Cardiac fibroblast (primary cell): Measurements from ENCODE around the gene NELL2.
A peak's percentile ranks its signal among the peaks of the same experiment; 100 is the strongest.

Experiments
- DNase-seq, 2 donors: peaks; one replicate each; pipeline versions ENCODE4 v3.0.0 to v3.0.0-alpha.2; 2010; ENCODE audit warnings: low read depth in 2 of 2
- H3K4me3 ChIP-seq, 2 donors: replicated peaks in 1 of 2; 1 replicate in 1 of 2; 2 replicates in 1 of 2; pipeline ENCODE4 v1.5.1; 2011; ENCODE audit warnings: low read depth in 2 of 2, low read length in 2 of 2, mild to moderate bottlenecking in 2 of 2, moderate library complexity in 1 of 2
- TF ChIP-seq, protein P1 (sequence below): IDR thresholded peaks from one replicate; pipeline ENCODE4 v1.5.1; 2011; ENCODE audit warnings: low read depth, mild to moderate bottlenecking, low read length, inconsistent platforms

Gene NELL2

DNA sequence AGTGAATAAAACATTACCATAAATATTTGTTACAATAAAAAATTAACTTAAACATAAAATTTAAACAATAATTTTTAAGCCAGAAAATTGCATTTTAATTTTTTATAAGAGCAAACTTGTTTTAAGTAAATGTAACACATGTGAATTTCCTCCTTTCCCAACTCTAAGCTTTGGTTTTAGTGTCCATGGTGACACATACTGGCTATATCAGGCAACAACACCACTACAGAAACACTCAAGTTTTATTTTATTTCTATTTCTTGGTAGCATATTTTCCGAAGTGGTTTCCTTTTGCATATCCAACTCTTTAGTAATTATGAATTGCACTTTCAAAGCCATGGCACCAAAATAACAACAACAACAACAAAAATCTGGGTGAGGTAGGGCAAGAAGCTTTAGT lies 2.2 kb downstream of the NELL2 start:
- TF ChIP-seq, protein P1, sequence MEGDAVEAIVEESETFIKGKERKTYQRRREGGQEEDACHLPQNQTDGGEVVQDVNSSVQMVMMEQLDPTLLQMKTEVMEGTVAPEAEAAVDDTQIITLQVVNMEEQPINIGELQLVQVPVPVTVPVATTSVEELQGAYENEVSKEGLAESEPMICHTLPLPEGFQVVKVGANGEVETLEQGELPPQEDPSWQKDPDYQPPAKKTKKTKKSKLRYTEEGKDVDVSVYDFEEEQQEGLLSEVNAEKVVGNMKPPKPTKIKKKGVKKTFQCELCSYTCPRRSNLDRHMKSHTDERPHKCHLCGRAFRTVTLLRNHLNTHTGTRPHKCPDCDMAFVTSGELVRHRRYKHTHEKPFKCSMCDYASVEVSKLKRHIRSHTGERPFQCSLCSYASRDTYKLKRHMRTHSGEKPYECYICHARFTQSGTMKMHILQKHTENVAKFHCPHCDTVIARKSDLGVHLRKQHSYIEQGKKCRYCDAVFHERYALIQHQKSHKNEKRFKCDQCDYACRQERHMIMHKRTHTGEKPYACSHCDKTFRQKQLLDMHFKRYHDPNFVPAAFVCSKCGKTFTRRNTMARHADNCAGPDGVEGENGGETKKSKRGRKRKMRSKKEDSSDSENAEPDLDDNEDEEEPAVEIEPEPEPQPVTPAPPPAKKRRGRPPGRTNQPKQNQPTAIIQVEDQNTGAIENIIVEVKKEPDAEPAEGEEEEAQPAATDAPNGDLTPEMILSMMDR, result no peak
- H3K4me3 ChIP-seq, result no peak overlapping the region
- DNase-seq, result peak; percentile 12 to 18

DNA sequence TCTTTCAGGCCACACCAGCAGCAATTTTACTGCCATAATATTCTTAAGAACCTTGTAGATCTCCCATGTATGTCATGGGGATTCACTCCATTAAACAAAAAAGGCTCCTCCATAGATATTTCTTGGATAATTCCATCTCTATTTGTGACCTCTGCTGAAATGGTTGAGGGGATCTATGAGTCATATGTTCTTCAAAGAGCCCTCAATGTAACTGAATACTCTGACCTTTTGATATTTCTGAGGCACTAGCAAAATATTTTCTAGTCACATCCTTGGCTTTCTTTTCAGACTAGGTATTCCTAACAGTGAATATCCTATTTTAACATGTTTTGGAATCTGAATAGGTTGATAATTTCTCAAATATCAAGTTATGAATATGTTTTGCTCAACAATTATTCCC lies 6.6 kb downstream of the NELL2 start:
- no peak overlapping the region for H3K4me3 ChIP-seq
- DNase-seq, result no peak
- TF ChIP-seq, protein P1, result no peak

DNA sequence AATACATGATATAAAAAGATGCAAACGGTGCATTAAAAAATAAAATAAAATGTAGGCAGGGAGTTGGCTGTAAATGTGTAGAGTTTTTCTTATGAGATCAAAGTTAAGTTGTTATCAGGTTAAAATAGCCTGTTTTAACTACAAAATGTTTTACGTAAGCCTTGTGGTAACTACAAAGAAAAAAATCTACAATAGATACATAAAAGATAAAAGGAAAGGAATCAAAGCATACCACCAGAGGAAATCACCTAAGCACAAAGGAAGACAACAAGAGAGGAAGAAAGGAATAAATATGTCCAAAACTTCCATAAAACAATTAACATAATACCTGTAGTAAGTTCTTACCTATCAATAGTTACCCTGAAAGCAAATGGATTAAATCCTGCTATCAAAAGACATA lies 12.2 kb downstream of the NELL2 start:
- DNase-seq, result no peak
- TF ChIP-seq, protein P1, result no peak
- no peak overlapping the region for H3K4me3 ChIP-seq

DNA sequence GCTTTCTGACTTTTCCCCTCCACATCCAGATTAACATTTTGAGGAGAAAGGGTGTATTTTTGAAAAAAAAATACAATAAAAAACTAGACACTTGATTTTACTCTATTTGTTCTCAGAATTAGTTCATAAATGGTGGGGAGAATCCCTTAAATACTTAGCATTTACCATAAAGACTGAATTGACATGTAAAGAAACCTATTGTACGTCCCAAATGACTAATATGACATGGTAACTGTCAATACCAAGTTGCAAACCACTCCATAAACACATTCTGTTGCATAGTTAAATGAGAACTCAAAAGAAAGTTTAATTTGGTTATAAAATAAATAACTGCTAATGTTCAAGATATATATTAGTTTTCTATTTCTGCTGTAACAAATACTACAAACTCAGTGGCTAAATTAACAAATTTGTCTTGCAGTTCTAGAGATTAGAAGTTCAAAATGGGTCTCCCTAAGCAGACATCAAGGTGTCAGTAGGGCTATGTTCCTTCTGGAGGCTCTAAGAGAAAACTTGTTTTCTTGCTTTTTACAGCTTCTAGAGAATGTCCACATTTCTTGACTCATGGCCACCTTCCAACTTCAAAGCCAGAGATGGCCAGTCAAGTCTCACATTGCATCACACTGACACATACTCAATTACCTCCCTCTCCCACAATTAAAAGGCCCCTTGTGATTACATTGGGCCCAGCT lies 16.0 kb downstream of the NELL2 start:
- TF ChIP-seq, protein P1, result no peak
- no peak for DNase-seq
- no peak overlapping the region for H3K4me3 ChIP-seq

DNA sequence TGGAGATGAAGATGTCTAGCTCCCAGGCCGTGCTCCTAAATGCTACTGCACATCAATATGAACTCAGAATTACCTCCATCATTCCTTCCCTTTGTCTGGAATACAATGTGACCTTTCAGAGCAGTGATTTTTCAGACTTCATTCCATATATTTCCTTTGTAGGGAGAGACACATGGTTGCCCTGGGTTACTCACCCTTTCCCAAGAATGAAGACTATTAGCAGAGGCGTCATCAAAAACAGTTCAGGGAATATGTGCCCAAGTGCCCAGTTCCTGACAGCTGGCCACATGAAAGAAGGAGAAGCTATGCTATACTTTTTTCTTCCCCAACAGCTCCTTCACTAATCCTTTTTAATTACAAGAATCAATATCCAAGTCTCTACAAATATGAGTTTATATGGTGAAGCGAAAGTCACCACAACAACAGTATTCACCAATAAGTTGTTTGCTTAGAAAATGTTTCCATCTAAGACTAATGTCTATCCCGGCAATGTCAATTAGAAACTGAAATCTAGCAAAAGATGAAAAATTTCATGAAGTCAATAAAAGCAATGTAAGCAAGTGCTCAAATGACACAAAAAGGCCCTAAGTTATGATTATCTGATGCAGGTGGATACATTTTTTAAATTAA lies 17.8 kb downstream of the NELL2 start:
- no peak for DNase-seq
- TF ChIP-seq, protein P1, result no peak
- no peak overlapping the region for H3K4me3 ChIP-seq

DNA sequence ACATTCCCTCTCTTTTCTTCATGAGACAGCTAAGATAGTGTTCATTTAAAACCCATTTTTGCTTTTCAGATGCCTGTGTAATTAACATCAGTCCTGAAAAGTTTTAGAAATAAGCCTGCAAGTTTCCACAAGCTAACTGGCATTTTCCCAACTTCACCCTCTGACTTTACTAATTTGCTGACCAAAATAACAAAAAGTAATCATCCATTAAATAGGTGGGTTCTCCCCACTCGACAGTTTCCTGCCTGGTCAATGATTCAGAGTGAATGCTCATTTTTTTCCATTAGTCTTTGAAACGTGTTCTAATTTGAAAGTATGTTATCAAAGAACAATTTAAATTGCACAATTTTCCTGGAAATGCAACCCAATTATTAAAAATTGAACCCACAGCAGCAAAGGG lies 23.6 kb downstream of the NELL2 start:
- TF ChIP-seq, protein P1, result no peak
- H3K4me3 ChIP-seq, result no peak overlapping the region
- no peak for DNase-seq

DNA sequence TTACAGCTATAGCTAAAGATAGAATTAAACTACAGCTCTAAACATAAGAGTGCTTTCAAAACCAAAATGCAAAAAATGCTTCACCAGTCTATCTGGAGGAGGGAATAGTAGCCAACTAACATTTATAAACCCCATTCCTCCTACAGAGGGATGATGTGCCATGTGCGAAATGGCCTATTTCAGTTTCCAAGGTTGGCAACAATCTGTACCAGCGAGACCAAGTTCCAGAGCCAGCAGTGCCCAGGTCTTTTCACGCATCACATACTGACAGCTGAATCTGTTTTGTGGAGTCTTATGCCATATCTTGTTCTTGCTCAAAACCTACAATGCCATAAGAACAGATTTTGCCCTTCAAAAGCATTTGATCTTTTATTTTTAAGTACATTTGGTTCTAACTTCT lies 24.5 kb downstream of the NELL2 start:
- no peak overlapping the region for H3K4me3 ChIP-seq
- DNase-seq, result no peak
- TF ChIP-seq, protein P1, result no peak
